ENCODE measurements around the gene CEP170B. TPM values are rescaled to one million over a fixed set of nuclear protein-coding genes. Genes with fewer than 3 reads are reported as not detected.
"Not testable (repeated sequence)": the region's sequence is repeated elsewhere in the genome, so short reads cannot be mapped to it uniquely, and the experiment has no call there.

The CEP170B gene
- total RNA-seq, 2 experiments from 2014 or later = 3.9 to 4.0 TPM

DNA sequence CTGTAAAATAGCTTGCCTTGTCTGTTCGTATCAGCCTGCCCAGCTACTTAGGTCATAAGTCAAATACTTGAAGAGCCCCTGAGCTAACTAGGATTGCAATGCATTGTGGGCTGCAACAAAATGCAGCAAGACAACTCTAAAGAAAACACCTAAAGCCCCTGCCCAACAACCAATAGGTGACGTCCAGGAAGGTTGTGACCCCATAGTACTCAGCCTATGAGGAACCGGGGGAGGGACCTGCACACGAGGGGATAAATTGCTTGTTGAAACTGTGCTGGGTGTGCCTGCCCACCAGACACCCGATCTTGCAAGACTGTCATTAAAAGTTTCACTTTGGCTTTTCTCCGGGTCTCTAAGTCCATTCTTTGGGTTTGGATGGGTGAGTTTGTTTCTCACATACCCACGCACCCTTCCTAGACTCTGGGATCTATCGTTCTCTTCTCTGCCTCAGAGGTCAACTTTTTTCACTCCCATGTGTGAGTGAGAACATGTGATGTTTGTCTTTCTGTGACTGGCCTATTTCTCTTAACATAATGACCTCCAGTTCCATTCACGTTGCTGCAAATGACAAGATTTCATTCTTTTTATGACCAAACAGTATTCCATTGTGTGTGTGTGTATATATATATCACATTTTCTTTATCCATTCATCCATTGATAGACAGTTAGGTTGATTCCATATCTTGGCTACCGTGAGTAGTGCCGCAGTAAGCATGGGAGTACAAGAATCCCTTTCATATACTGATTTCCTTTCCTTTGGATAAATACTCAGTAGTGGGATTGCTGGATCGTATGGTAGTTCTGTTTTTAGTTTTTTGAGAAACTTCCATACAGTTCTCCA lies 54.3 kb downstream of the CEP170B start:
- ATAC-seq; H3K36me3 Mint-ChIP-seq (ENCODE audit: low read depth); H3K4me3 Mint-ChIP-seq; H3K9me3 Mint-ChIP-seq (ENCODE audit: low read depth); H3K4me1 Mint-ChIP-seq; H3K27ac Mint-ChIP-seq; DNase-seq; H3K27me3 Mint-ChIP-seq; CTCF ChIA-PET; intact Hi-C loops (cut with DNase I, micrococcal nuclease); POLR2A ChIA-PET: not testable (repeated sequence)

DNA sequence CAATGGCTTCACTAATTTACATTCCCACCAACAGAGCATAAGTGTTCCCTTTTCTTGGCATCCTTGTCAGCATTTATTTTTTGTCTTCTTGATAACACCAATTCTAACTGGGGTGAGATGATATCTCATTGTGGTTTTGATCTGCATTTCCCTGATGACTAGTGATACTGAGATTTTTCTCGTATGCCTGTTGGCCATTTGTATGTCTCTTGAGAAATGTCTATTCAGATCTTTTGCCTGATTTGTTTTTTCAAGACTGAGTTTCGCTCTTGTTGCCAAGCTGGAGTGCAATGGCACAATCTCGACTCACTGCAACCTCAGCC lies 54.9 kb downstream of the CEP170B start:
- intact Hi-C loops (cut with DNase I, micrococcal nuclease) = no loop called here
- peaks cover 5% of the 10 kb centered on the region for H3K27me3 Mint-ChIP-seq
- POLR2A ChIA-PET = no interaction called here
- CTCF ChIA-PET = no interaction called here
- H3K9me3 Mint-ChIP-seq (ENCODE audit: low read depth) = peaks cover 2% of the 10 kb centered on the region
- ATAC-seq (no peak), DNase-seq (no peak)
- no peak overlapping the region for H3K27ac Mint-ChIP-seq
- H3K4me3 Mint-ChIP-seq = no peak overlapping the region
- H3K4me1 Mint-ChIP-seq = no peaks in the 10 kb centered on the region
- H3K36me3 Mint-ChIP-seq (ENCODE audit: low read depth) = no peaks in the 10 kb centered on the region

DNA sequence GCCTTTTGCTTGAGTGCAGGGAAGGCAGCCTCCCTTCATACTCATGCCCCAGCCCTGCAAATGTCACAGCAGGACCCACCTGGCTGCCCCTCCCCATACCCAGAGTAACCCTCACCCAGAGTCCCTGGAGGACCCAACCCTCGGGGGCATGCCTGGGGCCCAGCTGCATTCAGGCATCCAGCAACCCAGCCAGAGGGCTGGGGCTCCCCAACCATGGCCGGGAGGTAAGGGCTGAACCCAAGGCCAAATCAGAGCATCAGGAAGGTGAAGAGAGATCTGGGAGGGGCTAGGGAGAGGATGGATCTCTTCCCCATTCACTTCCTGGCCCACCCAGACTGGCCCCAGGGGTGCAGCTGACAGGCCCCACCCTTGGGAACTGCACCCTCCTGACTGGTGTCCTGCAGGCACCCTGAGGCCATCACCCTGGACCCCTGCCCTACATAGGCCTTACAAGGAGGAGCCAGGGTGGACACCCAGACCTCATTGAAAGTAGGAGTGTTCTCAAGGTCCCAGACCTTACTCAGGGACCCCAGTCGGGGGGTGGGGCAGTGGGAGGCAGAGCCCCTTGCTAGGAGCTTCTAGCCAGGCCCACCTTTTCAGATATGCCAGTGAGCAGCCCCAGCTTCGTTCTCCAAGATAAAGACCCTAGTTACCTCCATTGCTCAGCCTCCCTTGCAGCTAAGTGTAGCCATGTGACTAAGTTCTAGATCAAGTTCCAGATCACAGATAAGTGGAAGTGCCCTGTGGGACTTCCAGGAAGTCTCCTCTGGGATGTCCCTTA lies 58.8 kb downstream of the CEP170B start:
- ChIA-PET POLR2A (no interaction called here), CTCF (no interaction called here)
- intact Hi-C loops (cut with DNase I, micrococcal nuclease) = no loop called here
- no peak for ATAC-seq
- Mint-ChIP-seq H3K4me1 (peaks cover 2% of the 10 kb centered on the region), H3K9me3 (ENCODE audit: low read depth) (peaks cover 2% of the 10 kb centered on the region), H3K4me3 (no peak overlapping the region), H3K36me3 (ENCODE audit: low read depth) (no peaks in the 10 kb centered on the region), H3K27ac (no peak overlapping the region), H3K27me3 (peaks cover 3% of the 10 kb centered on the region)
- no peak for DNase-seq

DNA sequence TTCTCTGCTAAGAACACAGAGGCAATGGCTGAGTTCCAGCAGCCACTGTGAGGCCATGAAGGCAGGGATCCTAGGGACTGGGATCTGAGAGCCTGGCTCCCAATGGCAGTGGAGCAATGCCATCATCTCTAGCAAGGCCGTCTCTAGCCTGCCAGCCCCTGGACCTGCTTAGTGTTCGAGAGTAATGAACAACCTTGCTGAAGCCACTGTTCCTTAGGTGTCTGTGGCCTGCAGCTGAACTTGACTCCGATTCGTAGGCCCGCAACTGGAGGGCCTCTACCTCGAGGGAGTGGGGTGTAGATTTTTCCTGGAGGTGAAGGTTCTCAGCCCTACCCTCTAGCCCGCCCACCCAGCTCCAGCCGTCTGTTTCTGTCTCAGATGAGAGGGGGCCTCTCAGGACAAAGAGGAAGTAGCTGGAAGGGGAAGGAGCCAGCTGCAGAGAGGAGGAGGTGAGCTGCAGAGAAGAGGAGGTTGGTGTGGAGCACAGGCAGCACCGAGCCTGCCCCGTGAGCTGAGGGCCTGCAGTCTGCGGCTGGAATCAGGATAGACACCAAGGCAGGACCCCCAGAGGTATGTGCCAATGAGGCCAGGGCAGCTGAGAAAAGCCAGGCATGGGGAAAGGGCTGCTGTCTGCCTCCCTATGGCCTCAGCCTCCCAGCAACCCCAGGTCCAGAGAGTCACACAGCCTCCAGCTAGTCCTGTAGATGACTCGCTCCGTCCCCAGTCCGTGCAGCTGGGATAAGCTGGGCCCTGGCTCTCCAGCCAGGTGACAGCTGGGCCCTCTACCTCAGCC lies 59.5 kb downstream of the CEP170B start, which contains the start of gene PLD4:
Gene PLD4, plus strand, starts transcription at position 459 of the 793 bp plus-strand sequence. CDS start 2,262 bp downstream, outside the sequence.
- ChIA-PET POLR2A (no interaction called here), CTCF (no interaction called here)

DNA sequence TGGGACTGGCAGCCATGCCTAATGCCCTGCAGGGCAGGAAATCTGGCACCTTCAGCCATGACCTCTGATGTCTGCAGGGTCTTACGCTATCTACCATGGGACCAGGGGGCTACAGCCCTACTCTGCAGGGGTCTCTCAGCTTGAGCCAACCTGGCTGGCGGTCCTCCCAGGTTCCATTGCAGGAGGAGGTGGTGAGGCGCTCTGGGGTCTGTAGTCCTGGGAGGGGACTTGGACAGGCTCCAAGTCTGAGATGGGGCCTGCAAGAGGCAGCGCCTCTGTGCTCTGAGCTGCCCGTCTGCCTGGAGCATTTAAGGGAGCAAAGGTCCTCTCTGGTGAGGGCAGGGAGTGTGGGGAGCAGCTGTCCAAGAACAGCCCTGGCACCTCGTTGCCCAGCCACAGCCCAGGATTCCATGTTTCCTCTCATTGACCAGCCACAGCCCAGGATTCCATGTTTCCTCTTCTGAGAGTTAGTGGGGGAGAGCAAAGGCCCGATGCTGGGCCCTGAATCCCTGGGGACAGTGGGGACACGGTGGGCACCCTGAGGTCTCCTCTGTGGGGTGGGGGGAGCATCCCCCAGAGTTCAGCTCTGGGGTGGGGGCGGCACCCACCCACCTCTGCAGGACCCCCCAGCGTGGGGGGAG lies 60.3 kb downstream of the CEP170B start:
- intact Hi-C loops (cut with DNase I, micrococcal nuclease) = no loop called here
- Mint-ChIP-seq H3K4me1 (peaks cover 2% of the 10 kb centered on the region), H3K9me3 (ENCODE audit: low read depth) (peaks cover 2% of the 10 kb centered on the region), H3K27me3 (no peaks in the 10 kb centered on the region), H3K4me3 (no peak overlapping the region), H3K27ac (no peak overlapping the region), H3K36me3 (ENCODE audit: low read depth) (no peaks in the 10 kb centered on the region)
- ChIA-PET POLR2A (no interaction called here), CTCF (no interaction called here)
- no peak for DNase-seq
- ATAC-seq = no peak

More for the DNA sequence above, 59.5 kb downstream of the CEP170B start, which contains the start of gene PLD4:
- Mint-ChIP-seq H3K27me3 (no peaks in the 10 kb centered on the region), H3K4me1 (peaks cover 2% of the 10 kb centered on the region), H3K9me3 (ENCODE audit: low read depth) (peaks cover 2% of the 10 kb centered on the region), H3K36me3 (ENCODE audit: low read depth) (no peaks in the 10 kb centered on the region), H3K4me3 (no peak within 1 kb of the TSS), H3K27ac (no peak within 1 kb of the TSS)
- DNase-seq (no peak), ATAC-seq (no peak)
- intact Hi-C loops (cut with DNase I, micrococcal nuclease) = no loop called here

DNA sequence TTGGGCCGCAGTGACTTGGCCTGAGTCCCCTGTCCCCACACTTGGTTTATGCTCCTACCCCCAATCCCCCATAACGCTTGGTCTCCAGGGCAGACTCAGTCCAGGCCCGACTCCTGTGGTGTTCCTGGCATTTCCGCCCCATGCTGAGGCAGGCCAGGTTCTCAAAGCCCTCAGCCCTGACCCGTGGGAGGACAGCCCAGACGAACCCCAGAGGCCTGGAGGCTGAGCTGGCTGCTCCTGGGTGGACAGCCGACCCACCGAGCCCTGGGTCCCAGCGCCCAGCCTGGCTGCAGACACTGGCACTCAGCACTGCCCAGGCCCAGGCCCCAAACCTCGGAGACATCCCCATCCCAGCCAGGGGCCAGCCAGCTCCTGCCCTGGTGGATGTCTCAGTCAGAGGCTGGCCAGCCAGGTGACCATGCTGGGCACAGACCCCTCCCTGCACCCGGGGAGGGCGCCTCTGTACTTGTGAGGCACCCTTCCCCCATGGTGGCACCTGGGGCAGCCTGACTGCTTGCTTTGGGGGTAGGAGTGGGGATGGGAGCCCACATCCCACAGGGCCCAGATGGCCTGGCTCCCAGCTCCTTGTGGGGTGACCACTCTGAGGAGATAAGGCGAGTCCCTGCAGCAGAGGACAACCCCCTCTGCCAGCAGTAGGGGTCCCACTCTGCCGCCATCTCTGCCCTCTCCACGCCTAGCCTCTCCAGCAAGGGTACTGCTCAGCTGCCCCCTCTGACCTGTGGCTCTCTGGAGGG lies 61.0 kb downstream of the CEP170B start:
- Mint-ChIP-seq H3K27me3 (no peaks in the 10 kb centered on the region), H3K4me3 (no peak overlapping the region), H3K36me3 (ENCODE audit: low read depth) (no peaks in the 10 kb centered on the region), H3K4me1 (peaks cover 2% of the 10 kb centered on the region), H3K9me3 (ENCODE audit: low read depth) (peaks cover 2% of the 10 kb centered on the region), H3K27ac (no peak overlapping the region)
- DNase-seq = no peak
- CTCF ChIA-PET = no interaction called here
- intact Hi-C loops (cut with DNase I, micrococcal nuclease) = no loop called here
- no peak for ATAC-seq
- POLR2A ChIA-PET = no interaction called here

DNA sequence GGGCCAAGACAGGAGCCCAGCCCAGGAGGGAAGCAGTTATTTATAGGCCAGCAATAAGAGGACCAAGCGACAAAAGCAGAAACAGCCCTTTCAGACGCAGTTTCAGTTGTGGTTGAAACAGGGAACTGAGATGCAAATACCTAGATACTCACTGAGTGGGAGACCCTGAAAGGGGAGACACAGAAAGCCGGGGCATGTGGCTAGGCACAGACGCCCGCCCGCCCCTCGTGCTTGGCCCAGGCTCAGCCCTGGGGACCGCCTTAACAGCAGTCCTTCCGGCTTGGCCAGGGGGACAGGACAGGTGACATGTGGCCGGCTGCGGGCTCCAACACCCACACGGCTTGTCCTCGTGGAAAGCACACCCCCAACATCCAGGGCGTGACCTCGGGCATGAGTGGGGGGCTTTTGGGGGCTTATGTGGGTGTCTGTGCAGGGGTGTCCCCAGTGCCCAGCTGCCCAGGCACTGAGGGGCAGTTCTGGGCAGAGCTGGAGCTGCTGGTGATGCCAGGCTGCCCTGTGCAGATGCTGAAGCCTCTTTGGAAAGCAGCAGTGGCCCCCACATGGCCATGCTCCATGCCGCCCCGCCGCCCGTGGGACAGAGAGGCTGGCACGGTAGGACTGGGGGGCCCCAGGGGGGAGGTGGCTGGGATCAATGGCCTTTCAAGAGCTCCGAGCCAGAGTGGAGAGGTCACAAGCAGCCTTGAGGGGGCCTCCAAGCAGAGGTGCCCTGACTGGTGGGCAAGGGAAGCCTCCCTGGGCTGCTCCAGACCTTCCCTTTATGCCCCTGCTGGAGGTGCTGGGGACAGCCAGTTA lies 61.8 kb downstream of the CEP170B start:
- intact Hi-C loops (cut with DNase I, micrococcal nuclease) = no loop called here
- ATAC-seq (peak; percentile 36), DNase-seq (no peak)
- peaks cover 2% of the 10 kb centered on the region for H3K4me1 Mint-ChIP-seq
- ChIA-PET POLR2A (no interaction called here), CTCF (no interaction called here)
- no peaks in the 10 kb centered on the region for H3K36me3 Mint-ChIP-seq (ENCODE audit: low read depth)
- no peak overlapping the region for H3K4me3 Mint-ChIP-seq
- no peak overlapping the region for H3K27ac Mint-ChIP-seq
- H3K27me3 Mint-ChIP-seq = no peaks in the 10 kb centered on the region
- H3K9me3 Mint-ChIP-seq (ENCODE audit: low read depth) = peaks cover 2% of the 10 kb centered on the region

DNA sequence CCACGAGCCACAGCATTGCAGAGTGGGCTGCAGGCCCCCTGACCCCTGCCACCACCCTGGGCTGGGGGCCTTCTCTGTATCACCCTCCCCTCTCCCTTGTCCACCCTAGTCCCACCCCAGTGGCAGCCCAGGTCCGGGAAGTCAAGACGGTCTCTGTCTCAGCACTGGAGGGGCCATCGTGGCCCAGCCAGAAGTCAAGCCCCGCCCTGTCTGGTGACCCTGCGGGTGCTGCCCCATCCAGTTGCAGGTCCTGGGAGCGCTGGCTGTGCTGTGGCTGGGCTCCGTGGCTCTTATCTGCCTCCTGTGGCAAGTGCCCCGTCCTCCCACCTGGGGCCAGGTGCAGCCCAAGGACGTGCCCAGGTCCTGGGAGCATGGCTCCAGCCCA lies 62.4 kb downstream of the CEP170B start:
- Mint-ChIP-seq H3K27ac (no peak overlapping the region), H3K9me3 (ENCODE audit: low read depth) (peaks cover 2% of the 10 kb centered on the region), H3K27me3 (no peaks in the 10 kb centered on the region), H3K4me1 (peaks cover 2% of the 10 kb centered on the region), H3K4me3 (no peak overlapping the region), H3K36me3 (ENCODE audit: low read depth) (no peaks in the 10 kb centered on the region)
- CTCF ChIA-PET = no interaction called here
- intact Hi-C loops (cut with DNase I, micrococcal nuclease) = no loop called here
- POLR2A ChIA-PET = no interaction called here
- DNase-seq = no peak
- ATAC-seq = no peak

DNA sequence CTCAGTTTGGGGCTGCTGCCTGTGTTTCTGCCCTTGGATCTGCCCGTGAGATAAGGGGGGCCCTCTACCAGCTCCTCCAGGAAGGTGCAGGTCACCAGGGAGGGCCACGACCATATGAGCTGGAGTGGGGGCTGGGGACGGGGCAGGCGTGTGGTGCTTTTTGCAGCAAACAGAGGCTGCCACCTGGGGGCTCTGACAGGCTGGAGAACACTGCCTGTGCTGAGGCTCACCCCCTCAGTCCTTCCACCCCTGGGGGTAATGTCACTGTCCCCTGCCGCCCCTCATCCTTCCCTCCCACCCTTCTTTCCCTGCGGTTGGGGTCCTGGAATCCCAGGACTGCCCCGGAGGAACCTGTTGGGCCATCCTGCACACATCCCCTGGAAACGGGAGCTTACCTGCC lies 62.8 kb downstream of the CEP170B start:
- intact Hi-C loops (cut with DNase I, micrococcal nuclease) = no loop called here
- Mint-ChIP-seq H3K27me3 (no peaks in the 10 kb centered on the region), H3K36me3 (ENCODE audit: low read depth) (no peaks in the 10 kb centered on the region), H3K9me3 (ENCODE audit: low read depth) (peaks cover 2% of the 10 kb centered on the region), H3K27ac (no peak overlapping the region), H3K4me1 (peaks cover 2% of the 10 kb centered on the region), H3K4me3 (no peak overlapping the region)
- DNase-seq = no peak
- POLR2A ChIA-PET = no interaction called here
- ATAC-seq = no peak
- CTCF ChIA-PET = no interaction called here

DNA sequence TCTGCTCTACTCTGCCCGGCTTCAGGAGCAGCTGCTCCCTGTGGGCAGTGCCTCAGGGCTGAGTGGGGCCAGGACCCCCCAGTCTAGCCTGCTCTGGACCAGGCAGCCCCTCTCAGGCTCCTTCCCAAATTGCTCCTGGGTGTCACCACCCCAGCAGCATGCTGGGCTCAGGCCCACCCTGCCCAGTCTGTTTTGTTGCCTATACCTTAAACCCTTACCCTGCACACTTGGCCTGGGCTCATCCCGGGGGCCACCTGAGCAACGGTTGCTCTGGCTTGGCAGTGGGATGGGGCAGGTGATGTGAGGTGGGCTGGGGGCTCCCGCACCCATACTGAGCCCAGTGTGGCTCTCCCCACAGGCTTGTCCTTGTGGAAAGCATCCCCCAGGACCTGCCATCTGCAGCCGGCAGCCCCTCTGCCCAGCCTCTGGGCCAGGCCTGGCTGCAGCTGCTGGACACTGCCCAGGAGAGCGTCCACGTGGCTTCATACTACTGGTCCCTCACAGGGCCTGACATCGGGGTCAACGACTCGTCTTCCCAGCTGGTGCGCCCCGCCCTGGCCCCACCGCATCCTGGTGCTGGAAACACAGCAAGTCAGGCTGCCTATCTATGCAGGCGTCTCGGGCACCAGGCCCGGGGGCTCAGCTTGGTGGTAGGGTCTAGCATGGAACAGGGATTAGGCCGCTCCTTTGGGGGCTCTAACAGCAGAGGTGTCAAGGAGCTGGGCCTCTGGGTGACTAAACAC lies 63.5 kb downstream of the CEP170B start:
- POLR2A ChIA-PET = no interaction called here
- ATAC-seq (no peak), DNase-seq (no peak)
- intact Hi-C loops (cut with DNase I, micrococcal nuclease) = no loop called here
- CTCF ChIA-PET = no interaction called here
- H3K27me3 Mint-ChIP-seq = no peaks in the 10 kb centered on the region
- H3K4me3 Mint-ChIP-seq = no peak overlapping the region
- peaks cover 2% of the 10 kb centered on the region for H3K9me3 Mint-ChIP-seq (ENCODE audit: low read depth)
- H3K36me3 Mint-ChIP-seq (ENCODE audit: low read depth) = no peaks in the 10 kb centered on the region
- no peak overlapping the region for H3K27ac Mint-ChIP-seq
- peaks cover 2% of the 10 kb centered on the region for H3K4me1 Mint-ChIP-seq
